Ishikawa (cell line): Measurements from ENCODE around the gene MAP2K3.

Experiments
- CEBPB ChIP-seq: IDR thresholded peaks from 2 replicates; pipeline ENCODE4 v1.6.1; 2012
- CREB1 ChIP-seq: IDR thresholded peaks from 2 replicates; pipeline ENCODE4 v1.6.1; 2012; ENCODE audit warnings: low read depth
- EGR1 ChIP-seq: IDR thresholded peaks from 2 replicates; pipeline ENCODE4 v1.6.1; 2012
- EP300 ChIP-seq: IDR thresholded peaks from 2 replicates; pipeline ENCODE4 v1.6.1; 2012; ENCODE audit warnings: borderline replicate concordance
- FOXM1 ChIP-seq: IDR thresholded peaks from 2 replicates; pipeline ENCODE4 v1.6.1; 2012; ENCODE audit warnings: low read depth, borderline replicate concordance
- MAX ChIP-seq: IDR thresholded peaks from 2 replicates; pipeline ENCODE4 v1.6.1; 2012
- NFIC ChIP-seq: IDR thresholded peaks from 2 replicates; pipeline ENCODE4 v1.6.1; 2012
- RAD21 ChIP-seq: IDR thresholded peaks from 2 replicates; pipeline ENCODE4 v1.6.1; 2012; ENCODE audit warnings: low read depth
- REST ChIP-seq: IDR thresholded peaks from 2 replicates; pipeline ENCODE4 v1.6.1; 2012; ENCODE audit warnings: low read depth, mild to moderate bottlenecking
- TAF1 ChIP-seq: IDR thresholded peaks from 2 replicates; pipeline ENCODE4 v1.6.1; 2012; ENCODE audit warnings: low read depth, mild to moderate bottlenecking
- TCF12 ChIP-seq: IDR thresholded peaks from 2 replicates; pipeline ENCODE4 v1.6.1; 2012; ENCODE audit warnings: low read depth
- TEAD4 ChIP-seq: IDR thresholded peaks from 2 replicates; pipeline ENCODE4 v1.6.1; 2012
- YY1 ChIP-seq: IDR thresholded peaks from 2 replicates; pipeline ENCODE4 v1.6.1; 2012; ENCODE audit warnings: low read depth
- ZBTB7A ChIP-seq: IDR thresholded peaks from 2 replicates; pipeline ENCODE4 v1.6.1; 2012; ENCODE audit warnings: low read depth
- TF ChIP-seq, protein P1 (sequence below): IDR thresholded peaks from 2 replicates; pipeline ENCODE4 v1.6.1; 2012

MAP2K3 gene

GRCh38 chr17:21253646-21254441, 30.7 kb upstream of the MAP2K3 start:
- TF ChIP-seq RAD21 (no peak), MAX (no peak)

DNA sequence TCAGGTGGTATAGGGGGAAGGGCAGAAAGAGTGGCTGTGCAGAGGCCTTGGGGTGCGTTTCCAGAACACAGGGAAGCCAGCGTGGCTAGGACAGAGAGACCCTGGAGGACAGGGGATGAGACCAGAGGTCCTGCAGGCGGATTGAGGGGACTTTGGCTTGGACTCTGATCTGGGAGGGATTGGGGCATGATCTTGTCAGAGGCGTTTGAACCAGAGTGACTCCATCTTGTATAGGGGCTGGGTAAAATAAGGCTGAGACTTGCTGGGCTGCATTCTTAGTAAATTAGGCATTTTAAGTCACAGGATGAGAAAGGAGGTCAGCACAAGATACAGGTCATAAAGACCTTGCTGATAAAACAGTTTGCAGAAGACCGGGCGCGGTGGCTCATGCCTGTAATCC, 25.9 kb upstream of the MAP2K3 start:
- no peak for TF ChIP-seq CREB1
- no peak for TF ChIP-seq EGR1
- TF ChIP-seq RAD21, result no peak
- TF ChIP-seq TEAD4, result no peak
- TF ChIP-seq CEBPB, result no peak
- TF ChIP-seq NFIC, result no peak
- no peak for TF ChIP-seq YY1
- no peak for TF ChIP-seq ZBTB7A
- TF ChIP-seq, protein P1, sequence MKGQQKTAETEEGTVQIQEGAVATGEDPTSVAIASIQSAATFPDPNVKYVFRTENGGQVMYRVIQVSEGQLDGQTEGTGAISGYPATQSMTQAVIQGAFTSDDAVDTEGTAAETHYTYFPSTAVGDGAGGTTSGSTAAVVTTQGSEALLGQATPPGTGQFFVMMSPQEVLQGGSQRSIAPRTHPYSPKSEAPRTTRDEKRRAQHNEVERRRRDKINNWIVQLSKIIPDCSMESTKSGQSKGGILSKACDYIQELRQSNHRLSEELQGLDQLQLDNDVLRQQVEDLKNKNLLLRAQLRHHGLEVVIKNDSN, result no peak
- no peak for TF ChIP-seq REST

DNA sequence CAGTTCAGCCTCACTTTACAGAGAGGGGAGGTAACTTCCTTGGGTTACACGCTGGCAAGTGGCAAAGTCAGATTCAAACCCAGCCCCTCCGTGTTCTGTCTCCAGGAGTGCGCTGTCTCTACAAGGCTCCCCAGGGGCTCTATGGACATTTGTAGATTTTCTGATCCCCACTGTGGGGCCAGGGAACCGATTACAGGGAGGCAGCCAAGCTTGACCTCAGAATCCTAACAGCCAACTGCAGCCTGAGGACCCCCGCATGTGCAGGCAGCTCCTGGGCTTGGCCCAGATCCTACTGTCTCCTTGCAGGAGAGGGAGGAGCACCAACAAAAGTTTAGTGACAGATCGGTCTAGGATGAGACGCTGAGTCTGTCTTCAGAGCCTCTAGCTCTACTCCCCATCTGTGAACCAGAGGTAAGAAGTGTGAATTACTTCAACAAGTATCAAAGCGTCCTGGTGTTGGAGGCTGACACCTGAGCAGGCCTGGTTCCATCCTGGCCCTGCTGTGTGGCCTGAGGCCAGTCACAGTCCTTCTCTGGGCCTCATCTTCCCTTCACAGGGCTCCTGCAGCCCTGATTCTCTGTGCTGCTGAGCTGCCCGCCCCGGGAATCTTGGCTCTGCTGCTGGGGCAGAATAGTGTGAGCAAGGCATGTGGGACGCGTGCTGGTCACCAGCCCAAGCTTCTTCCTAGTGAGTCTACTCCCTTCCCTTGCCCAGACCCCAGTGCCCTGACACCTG, 22.1 kb upstream of the MAP2K3 start:
- TF ChIP-seq TCF12, result no peak
- TF ChIP-seq NFIC, result no peak
- TF ChIP-seq MAX, result no peak
- TF ChIP-seq TEAD4, result no peak
- TF ChIP-seq CEBPB, result no peak
- TF ChIP-seq RAD21, result no peak

DNA sequence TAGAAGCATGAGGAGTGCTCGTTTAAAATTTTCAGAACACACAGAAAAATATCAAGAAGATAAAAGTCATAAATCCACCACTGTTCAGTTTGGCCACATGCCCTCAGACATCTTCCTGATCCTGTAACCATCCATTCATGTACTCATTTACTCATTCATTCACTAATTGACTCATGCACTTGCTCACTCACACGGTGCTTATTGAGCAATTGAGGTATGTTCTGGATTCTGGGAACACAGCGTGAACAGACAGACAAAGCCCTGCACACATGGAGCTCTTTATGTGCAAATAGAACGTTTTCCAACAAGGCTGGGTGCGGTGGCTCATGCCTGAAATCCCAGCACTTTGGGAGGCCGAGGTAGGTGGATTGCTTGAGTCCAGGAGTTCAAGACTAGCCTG, 21.1 kb upstream of the MAP2K3 start:
- no peak for TF ChIP-seq YY1

GRCh38 chr17:21268596-21269188, 15.8 kb upstream of the MAP2K3 start:
- TF ChIP-seq CREB1, result no peak
- TF ChIP-seq NFIC, result no peak
- TF ChIP-seq TCF12, result no peak
- no peak for TF ChIP-seq FOXM1
- TF ChIP-seq ZBTB7A, result no peak
- no peak for TF ChIP-seq TEAD4
- no peak for TF ChIP-seq MAX
- TF ChIP-seq, protein P1, result no peak
- TF ChIP-seq EGR1, result no peak
- TF ChIP-seq CEBPB, result no peak
- TF ChIP-seq YY1, result no peak
- TF ChIP-seq TAF1, result no peak
- TF ChIP-seq REST, result no peak
- no peak for TF ChIP-seq RAD21
- no peak for TF ChIP-seq EP300

- TF ChIP-seq REST (no peak), FOXM1 (no peak), ZBTB7A (no peak), EP300 (no peak), NFIC (no peak), CREB1 (no peak), MAX (no peak), YY1 (no peak), RAD21 (no peak)
- TF ChIP-seq, protein P1, result no peak
These were observed 15.1 kb upstream of the MAP2K3 start for GRCh38 chr17:21269394-21269793.
